Measurements from ENCODE around the gene EYA3. TPM values are rescaled to one million over a fixed set of nuclear protein-coding genes. Genes with fewer than 3 reads are reported as not detected.

EYA3 gene
- total and polyA plus RNA-seq, 2 donors (not counting 3 experiments of a cell fraction or from before 2014, with no cell fraction given) = 12.7 to 33.0 TPM

DNA sequence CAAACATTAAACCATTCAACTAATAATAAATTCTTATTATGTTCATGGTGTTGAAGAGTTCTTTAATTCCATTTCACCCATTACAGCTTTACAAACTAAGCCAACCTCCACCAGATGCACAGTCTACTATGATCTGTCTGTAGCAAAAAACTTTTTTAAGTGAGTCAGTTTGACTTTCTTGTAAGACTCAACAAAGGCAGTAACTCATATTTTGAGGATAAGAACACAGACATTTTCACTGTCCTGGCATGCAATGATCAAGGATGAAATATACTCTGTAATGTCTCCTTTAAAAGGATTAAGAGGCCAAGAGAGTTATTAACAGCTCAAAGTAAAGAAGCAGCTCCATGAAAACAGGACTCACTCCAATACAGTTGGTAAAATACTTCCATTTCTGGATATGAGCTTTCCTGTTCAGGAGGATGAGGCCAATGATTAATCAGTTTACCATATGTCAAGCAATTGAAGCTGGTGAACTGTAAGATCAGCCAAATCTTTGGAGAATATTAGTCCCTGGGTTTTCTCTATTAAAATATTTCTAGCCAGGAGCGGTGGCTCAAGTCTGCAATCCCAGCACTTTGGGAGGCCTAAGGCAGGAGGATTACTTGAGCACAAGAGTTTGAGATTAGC lies 108.1 kb downstream of the EYA3 start:
- dilution Hi-C loops (cut with MboI; ENCODE audit: extremely low pct_ligation_motif_present, low sequenced_read_pairs) (no loop called here), intact Hi-C loops (cut with micrococcal nuclease) (loop anchor here (10.0 kb wide), 1 partner anchor 224 kb away; no protein-coding TSS in a partner anchor)
- DNase-seq (ENCODE audit: low read depth, low spot score) = no peak
- no peak overlapping the region for H3K9ac ChIP-seq (replicated peaks; ENCODE audit: extremely low read depth, insufficient read depth, low read length)
- H3K4me1 ChIP-seq (ENCODE audit: control insufficient read depth, extremely low read depth, insufficient read depth, low read length) = peaks cover 3% of the 10 kb centered on the region
- TF ChIP-seq EZH2 (IDR thresholded peaks at IDR 0.05; ENCODE audit: borderline replicate concordance, low read depth, low read length, severe bottlenecking) (no peak), FOS (IDR thresholded peaks at IDR 0.05; ENCODE audit: borderline replicate concordance, insufficient read depth, low read length) (no peak), JUN (IDR thresholded peaks at IDR 0.05; ENCODE audit: borderline replicate concordance, insufficient read depth, insufficient read length, low read depth) (no peak), GATA2 (IDR thresholded peaks at IDR 0.05; ENCODE audit: insufficient read depth, insufficient read length, low read depth, low read length) (no peak), POLR2AphosphoS5 (IDR thresholded peaks at IDR 0.05; ENCODE audit: insufficient read depth, low read depth, low read length) (no peak), MYC (IDR thresholded peaks at IDR 0.05; ENCODE audit: low read depth, low read length) (no peak), POLR2A (IDR thresholded peaks at IDR 0.05; ENCODE audit: low read depth, low read length) (no peak)
- TF ChIP-seq, protein P1, sequence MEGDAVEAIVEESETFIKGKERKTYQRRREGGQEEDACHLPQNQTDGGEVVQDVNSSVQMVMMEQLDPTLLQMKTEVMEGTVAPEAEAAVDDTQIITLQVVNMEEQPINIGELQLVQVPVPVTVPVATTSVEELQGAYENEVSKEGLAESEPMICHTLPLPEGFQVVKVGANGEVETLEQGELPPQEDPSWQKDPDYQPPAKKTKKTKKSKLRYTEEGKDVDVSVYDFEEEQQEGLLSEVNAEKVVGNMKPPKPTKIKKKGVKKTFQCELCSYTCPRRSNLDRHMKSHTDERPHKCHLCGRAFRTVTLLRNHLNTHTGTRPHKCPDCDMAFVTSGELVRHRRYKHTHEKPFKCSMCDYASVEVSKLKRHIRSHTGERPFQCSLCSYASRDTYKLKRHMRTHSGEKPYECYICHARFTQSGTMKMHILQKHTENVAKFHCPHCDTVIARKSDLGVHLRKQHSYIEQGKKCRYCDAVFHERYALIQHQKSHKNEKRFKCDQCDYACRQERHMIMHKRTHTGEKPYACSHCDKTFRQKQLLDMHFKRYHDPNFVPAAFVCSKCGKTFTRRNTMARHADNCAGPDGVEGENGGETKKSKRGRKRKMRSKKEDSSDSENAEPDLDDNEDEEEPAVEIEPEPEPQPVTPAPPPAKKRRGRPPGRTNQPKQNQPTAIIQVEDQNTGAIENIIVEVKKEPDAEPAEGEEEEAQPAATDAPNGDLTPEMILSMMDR (IDR thresholded peaks at IDR 0.05; ENCODE audit: extremely low read depth in 1 of 2, insufficient read depth in 1 of 2, low read depth in 1 of 2, low read length in 2 of 2) = no peak
- TF ChIP-seq, protein P2, sequence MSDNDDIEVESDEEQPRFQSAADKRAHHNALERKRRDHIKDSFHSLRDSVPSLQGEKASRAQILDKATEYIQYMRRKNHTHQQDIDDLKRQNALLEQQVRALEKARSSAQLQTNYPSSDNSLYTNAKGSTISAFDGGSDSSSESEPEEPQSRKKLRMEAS (IDR thresholded peaks at IDR 0.05; ENCODE audit: insufficient read depth, insufficient read length) = no peak
- BruUV-seq (replicated peaks) = no TSS peak
- no peaks in the 10 kb centered on the region for H3K9me1 ChIP-seq (replicated peaks; ENCODE audit: control insufficient read depth, extremely low read depth, insufficient read depth, low read length)
- no peak overlapping the region for H3K27ac ChIP-seq (ENCODE audit: insufficient read depth, low read depth, low read length)
- H3K4me3 ChIP-seq (replicated peaks in 1 of 3; ENCODE audit: insufficient read depth in 1 of 3, low read depth in 1 of 3, low read length in 3 of 3) = no peak overlapping the region
- peaks cover 0 to 4% of the 10 kb centered on the region in 2 experiments for H3K36me3 ChIP-seq (ENCODE audit: control insufficient read depth in 2 of 2, extremely low read depth in 1 of 2, insufficient read depth in 2 of 2, low read length in 2 of 2)
- no peaks in the 10 kb centered on the region for H3K79me2 ChIP-seq (ENCODE audit: control insufficient read depth, insufficient read depth, low read length)
- ChIA-PET POLR2A (interaction anchor here (0.5 kb wide), 1 partner anchor 18 kb away, joined by 4 read pairs; no protein-coding TSS in a partner anchor), CTCF (interaction anchor here (0.7 to 6.3 kb wide), 19 partner anchors 8 to 311 kb away, joined by 3 to 99 read pairs (median 6); partner anchors contain the start of gene EYA3)
- no peak overlapping the region for H2AFZ ChIP-seq (ENCODE audit: low read depth, low read length)
- H3K4me2 ChIP-seq (ENCODE audit: insufficient read depth, low read length) = no peak overlapping the region
- H3K9me3 ChIP-seq (replicated peaks; ENCODE audit: control insufficient read depth, insufficient read depth, low read length) = no peaks in the 10 kb centered on the region
- H4K20me1 ChIP-seq (replicated peaks; ENCODE audit: control insufficient read depth, extremely low read depth, insufficient read depth, low read length) = no peaks in the 10 kb centered on the region
- no peak for FAIRE-seq
- no peaks in the 10 kb centered on the region for H3K27me3 ChIP-seq (ENCODE audit: control insufficient read depth in 2 of 2, insufficient read depth in 2 of 2, low read length in 2 of 2)

Measured in endothelial cell of umbilical vein (primary cell).